HG03558 (cell line): ENCODE results near the gene GUCY2F.

Experiments used
- ATAC-seq: cut with Tn5 transposase; IDR thresholded peaks from one replicate; pipeline ENCODE4 v1.9.1; 2021; ENCODE audit warnings: moderate number of reproducible peaks; ENCODE audit not compliant: unreplicated experiment; ENCODE audit errors: extremely low read depth

Gene GUCY2F

GRCh38 chrX:109398833-109399232 is 83.1 kb downstream of the GUCY2F start:
- no peak for ATAC-seq

- no peak for ATAC-seq
These were observed 83.8 kb downstream of the GUCY2F start for GRCh38 chrX:109398061-109398460.

GRCh38 chrX:109393859-109394258 is 88.0 kb downstream of the GUCY2F start:
- ATAC-seq: no peak

- no peak for ATAC-seq
These were observed 89.0 kb downstream of the GUCY2F start for GRCh38 chrX:109392895-109393294.

GRCh38 chrX:109390556-109390955 is 91.3 kb downstream of the GUCY2F start:
- ATAC-seq: no peak

GRCh38 chrX:109389917-109390316 is 92.0 kb downstream of the GUCY2F start:
- ATAC-seq: no peak

- ATAC-seq: no peak
These were observed 97.2 kb downstream of the GUCY2F start for GRCh38 chrX:109384699-109385098.

- ATAC-seq: no peak
These were observed 99.6 kb downstream of the GUCY2F start for GRCh38 chrX:109382332-109382731.

- no peak for ATAC-seq
These were observed 103.6 kb downstream of the GUCY2F start for GRCh38 chrX:109378281-109378680.

GRCh38 chrX:109374262-109374960 is 107.5 kb downstream of the GUCY2F start:
- ATAC-seq: no peak

- ATAC-seq: no peak
These were observed 108.4 kb downstream of the GUCY2F start for GRCh38 chrX:109373468-109373867.

GRCh38 chrX:109372716-109373115 is 109.2 kb downstream of the GUCY2F start:
- ATAC-seq: no peak

- no peak for ATAC-seq
These were observed 109.6 kb downstream of the GUCY2F start for GRCh38 chrX:109372291-109372690.

- ATAC-seq: no peak
These were observed 119.8 kb downstream of the GUCY2F start for GRCh38 chrX:109362101-109362500.

GRCh38 chrX:109360301-109360700 is 121.6 kb downstream of the GUCY2F start:
- no peak for ATAC-seq

- no peak for ATAC-seq
These were observed 124.2 kb downstream of the GUCY2F start for GRCh38 chrX:109357706-109358105.

- ATAC-seq: no peak
These were observed 125.2 kb downstream of the GUCY2F start for GRCh38 chrX:109356684-109357083.

- no peak for ATAC-seq
These were observed 129.8 kb downstream of the GUCY2F start for GRCh38 chrX:109352066-109352588.

GRCh38 chrX:109351557-109351956 is 130.3 kb downstream of the GUCY2F start:
- no peak for ATAC-seq

- ATAC-seq: no peak
These were observed 131.3 kb downstream of the GUCY2F start for GRCh38 chrX:109350551-109350950.

GRCh38 chrX:109350051-109350450 is 131.8 kb downstream of the GUCY2F start:
- ATAC-seq: no peak

- ATAC-seq: no peak
These were observed 134.3 kb downstream of the GUCY2F start for GRCh38 chrX:109347632-109348031.
